GM21515 (cell line): Measurements from ENCODE around the gene MAEL.

Source experiments
- ATAC-seq: cut with Tn5 transposase; IDR thresholded peaks from one replicate; pipeline ENCODE4 v1.9.1; 2021; ENCODE audit not compliant: unreplicated experiment

MAEL gene

DNA sequence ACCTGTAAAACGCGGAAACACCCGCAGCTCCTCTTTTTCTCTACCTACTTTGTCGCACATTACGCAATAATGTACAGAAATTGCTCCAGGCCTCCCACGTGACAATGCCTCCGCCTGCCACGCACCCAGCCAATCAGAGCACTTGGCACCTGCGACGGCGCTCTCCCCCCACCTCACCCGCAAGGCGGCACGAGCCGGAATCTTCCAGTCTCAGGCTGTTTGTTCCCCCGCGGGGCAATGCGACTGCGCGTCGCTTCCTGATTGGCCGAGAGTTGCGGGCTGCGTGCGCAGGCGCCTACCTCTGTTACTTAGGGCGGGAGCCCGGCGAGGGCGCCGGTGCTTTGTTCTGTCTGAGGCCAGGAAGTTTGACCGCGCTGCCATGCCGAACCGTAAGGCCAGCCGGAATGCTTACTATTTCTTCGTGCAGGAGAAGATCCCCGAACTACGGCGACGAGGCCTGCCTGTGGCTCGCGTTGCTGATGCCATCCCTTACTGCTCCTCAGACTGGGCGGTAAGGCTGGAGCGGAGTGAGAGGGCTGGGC, at the start of gene MAEL:
TSS of gene MAEL (plus strand) at position 307 of the 542 bp plus-strand sequence. CDS start at position 380, 73 bp downstream.
- ATAC-seq = no peak

DNA sequence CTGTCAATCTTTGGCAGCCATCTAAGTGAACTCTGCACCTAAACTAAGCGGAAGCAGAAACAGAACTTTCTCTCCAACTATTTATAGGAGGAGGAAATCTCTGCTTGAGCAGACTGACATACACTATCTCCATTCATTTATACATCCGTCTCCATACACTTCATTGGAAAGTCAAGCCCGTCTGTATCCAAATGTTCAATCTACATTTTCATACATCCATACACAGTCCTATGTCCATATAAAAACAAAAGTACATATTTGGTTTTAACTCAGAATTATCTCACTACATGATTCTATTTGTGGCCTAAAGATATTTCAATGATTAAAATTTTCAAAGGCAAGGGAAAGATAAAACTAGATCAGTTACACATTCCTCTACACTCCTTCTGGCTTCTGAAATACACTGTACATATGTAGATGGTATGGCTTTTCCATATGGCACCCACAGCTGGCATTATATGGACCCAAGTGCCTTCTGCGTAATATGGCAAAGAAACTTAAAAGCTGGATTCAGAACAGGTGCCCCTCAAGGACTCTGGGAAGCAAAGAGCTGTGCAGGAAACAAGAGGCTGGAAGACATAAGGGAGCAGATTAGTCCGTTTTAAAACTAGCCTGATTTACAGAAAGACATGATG, 49.2 kb upstream of the MAEL start:
- ATAC-seq = no peak

DNA sequence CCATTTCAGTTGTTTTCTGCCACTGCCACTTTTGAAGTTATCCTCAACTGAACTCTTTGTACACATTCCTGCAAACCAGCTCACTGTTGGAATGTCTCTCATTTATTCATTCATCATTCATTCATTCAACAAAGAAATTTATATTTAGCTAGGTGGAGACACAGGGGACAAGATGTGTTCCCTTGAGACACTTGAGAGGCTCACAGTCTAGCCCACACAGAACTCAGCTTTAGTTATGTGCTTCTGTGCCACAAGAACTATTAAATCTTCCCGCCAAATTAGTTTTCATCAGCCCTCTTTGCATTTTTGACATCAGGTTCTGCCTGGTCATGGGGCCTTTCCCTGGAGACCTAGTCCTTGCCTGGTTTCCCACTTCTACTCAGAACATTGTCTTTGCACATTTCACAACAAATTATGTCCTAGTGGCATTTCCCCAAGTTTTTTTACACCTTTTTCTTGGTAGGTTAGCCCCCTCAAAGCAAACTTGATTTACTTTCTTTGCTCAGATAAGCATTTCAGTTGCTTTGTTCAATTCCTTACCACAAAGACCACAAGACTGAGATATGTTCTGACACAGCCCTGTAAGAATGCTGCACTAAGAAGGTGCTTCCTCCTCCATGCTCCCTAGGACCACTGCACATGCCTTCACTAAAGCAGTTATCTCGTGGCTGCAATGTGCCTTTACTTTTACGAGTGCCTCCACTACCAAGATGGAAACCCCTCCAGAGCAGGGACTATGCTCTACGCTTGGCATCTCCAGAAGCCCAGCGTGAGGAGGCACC, 44.7 kb upstream of the MAEL start:
- no peak for ATAC-seq

DNA sequence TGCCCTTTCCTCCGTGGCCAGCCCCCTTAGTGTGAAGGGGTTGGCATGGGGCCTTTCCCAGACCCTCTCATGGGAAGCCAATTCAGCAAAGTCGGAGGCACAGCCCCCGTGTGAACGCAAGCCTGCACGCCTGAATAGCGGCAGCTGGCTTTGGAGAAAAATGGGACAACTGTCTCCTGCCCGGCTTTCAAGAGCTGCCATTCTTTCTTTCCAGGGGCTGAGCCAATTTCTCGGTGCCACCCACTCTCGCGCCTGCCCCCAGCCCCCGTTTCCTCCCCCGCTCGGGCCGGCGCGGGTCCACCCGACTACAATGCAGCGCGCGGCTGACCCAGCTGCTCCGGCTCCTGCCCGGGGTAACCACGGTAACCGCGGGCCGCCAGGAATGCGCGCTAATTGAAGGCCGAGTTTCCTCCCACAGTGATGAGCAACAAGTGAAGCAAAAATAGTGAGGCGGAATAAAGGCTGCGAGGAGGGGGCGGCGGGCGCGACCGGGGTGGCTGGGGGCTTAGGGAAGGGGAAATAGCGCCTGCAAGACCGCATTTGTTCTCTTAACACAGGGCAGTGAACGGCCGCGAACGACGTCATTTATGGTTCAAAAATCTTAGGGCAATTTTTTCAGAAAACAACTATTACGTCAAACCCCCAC, 41.6 kb upstream of the MAEL start:
- no peak for ATAC-seq

DNA sequence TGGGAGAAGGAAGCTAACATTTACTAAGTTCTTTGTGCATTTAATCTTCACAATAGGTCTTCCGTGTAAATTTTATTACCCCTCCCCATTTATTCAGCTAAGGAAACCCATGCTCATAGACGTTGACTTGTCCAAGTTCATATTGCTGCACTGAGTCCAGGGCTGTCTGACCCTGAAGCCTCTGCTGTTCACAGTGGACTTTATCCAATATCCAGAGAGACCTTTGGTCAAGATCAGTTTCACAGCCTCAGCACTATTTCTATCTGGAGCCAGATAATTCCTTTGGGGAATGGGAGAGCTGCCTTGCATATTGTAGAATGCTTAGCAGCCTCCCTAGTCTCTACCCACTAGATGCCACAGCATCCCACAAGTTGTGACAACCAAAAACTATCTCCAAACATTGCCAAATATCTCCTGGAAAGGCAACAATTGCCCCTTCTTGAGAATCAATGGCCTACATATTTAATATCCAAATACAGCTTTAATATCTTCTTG, 40.2 kb upstream of the MAEL start:
- no peak for ATAC-seq

DNA sequence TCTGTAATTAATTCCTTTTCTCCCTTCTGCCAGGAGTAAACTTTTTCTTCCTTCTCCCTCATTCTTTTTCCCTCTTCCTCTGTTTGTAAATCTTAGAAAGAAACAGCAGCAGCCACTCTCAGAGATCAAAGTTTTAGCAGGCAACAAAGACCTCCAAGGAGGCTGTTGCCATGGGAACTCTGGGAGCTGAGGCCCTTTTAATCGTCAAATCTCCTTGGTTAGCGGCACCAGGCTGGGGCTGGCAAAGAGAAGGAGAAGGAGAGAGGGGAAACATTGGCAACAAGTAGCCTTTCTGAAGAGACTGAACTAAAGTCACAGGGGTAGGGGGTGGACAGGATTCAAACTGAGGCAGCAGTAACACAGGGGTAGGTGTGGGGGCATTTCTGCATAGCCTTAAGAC, 38.9 kb upstream of the MAEL start:
- no peak for ATAC-seq

DNA sequence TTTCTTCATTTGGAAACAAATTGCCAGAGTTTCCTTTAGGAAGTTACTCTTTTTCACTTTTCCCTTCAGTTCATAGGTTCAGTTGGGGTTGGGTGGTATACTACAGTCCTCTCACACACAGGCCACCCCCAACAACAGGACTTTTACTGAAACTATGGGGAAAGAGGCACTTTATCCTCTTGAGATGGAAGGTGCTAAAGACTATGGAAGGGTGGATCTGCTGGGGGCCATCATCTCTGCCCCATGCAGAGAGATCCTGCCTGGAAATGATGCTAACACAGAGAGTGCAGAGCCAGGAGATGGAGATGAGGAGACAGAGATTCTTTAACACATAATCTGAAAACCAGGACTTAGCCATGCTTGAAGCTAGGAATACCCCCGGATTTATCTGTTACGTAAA, 38.0 kb upstream of the MAEL start:
- no peak for ATAC-seq

DNA sequence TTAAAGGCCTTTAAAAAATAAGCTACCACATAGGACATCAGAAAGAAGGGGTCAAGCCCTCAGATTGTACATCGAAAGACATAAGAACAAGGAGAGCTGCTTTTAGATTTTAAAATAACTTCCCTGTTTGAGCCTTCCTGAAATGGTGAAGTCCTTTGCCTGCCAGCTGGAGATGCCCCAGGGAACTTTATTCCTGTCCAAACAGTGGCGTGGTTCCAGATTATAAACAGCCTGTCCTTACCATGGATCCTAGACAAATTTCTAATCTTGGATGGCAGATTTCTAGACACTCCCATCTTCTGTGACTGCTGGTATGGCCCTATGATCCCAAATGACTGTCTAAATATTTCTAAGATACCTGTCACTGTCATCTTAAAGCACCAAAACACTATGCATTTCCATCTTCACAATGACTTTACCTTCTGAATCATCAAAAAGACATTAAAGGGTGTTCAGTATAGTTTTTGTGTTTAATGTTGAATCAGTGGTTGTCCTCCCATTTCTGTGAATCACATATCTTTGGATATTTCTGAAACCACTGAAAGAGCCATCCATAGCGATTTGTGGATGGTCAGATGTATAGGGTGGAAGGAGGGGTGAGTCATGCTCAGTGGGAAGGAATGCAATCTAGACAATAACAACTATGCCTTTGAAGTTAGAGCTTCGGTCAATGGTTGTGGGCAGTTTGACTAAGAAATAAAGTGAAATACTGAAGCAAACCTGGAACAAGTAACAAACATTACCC, 36.9 kb upstream of the MAEL start:
- ATAC-seq = no peak

DNA sequence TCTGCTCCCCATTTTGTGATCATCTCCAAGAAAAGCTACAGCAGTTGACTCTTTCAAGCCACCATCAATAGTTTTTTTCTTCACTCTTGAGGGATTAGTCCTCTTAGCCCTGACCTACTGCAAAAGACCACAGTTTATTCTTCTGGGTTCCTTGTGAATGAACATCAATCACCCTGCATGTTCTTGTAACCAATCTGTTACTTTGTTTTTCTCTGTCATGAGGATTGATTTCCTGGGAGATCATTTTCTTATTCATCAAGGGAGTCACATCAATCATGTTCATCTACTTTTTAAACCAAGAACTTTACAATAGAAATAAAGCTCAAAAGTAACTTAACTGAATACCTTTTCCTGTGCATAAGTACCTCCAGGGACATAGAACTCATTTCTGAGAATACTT, 35.6 kb upstream of the MAEL start:
- no peak for ATAC-seq

DNA sequence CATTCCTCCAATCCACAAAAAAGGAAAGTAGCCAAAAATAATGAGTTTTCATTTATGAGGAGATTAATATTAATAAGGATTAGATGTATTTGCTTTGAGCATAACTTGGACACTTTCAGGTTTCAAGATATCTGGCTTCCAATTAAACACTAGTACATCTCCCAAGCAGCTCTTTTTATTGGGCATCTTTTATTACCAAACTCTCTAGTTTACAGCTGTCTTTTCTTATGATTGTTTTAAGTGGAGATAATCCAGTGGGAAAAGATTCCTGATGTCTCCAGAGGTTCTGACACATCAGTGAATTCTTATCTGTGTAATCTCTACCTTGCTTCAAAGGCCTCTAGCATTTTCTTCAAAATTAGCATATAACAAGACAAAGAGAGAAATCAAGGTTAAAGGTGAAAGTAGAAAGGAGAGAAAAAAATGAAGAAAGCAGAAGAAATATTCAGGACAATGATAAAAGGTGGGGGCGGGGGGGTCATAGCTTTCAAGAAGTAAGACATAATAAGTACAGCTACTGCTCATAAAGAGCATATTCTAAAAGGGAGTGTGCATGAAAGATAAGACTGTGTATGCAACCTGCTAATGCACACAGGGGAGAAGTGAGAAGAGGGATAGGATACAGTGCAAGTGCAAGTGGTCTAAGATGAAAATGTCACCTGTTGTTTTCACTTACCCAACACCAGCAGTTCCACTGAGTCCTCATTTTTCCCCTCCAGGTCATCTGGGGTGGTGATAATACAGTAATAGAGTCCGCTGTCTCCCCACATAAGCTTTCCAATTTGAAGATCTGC, 32.8 kb upstream of the MAEL start:
- ATAC-seq = no peak

DNA sequence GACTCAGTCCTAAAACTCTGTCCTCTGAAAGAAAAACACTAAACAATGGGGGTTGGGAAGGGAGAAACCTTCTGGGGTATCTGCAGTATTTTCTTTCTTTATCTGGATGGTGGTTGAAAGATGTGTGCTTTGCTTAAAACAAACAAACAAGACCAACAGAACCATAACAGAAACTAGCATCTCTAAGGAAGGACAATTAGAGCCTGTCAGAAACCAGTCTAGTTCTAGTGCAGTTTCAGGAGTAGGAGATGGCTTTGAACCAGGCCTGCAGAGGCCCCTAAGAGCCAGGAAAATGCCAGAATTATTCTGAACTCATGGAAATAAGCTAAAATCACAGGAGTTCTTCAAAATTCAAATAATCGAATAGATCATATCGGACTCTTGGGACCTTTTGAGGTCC, 32.2 kb upstream of the MAEL start:
- ATAC-seq = no peak

DNA sequence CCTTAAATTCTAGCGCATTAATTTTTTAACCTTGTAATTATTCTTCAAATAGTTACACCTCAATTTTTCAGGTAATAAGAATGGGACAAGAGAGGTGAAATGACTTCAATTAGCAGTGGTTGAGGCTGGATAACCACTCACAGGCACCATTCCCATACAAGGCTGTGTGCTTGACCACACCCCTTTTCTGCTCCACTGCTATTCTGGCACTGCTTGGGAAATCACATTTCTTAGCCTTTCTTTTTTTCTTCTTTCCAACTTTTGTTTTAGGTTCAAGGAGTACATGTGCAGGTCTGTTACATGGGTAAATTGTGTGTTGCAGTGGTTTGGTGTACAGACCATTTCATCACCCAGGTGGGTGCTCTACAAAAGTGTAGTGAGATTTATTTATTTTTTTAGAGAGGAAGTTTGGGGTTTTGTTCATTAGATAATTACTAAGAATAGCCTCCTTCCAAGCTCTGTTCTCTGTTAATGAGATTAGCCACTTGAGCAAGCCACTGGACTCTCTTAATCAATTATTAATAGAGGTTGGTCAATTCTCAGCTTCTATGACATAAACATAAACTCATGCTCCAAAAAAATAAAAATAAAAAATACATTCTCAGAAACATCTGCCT, 28.1 kb upstream of the MAEL start:
- no peak for ATAC-seq

DNA sequence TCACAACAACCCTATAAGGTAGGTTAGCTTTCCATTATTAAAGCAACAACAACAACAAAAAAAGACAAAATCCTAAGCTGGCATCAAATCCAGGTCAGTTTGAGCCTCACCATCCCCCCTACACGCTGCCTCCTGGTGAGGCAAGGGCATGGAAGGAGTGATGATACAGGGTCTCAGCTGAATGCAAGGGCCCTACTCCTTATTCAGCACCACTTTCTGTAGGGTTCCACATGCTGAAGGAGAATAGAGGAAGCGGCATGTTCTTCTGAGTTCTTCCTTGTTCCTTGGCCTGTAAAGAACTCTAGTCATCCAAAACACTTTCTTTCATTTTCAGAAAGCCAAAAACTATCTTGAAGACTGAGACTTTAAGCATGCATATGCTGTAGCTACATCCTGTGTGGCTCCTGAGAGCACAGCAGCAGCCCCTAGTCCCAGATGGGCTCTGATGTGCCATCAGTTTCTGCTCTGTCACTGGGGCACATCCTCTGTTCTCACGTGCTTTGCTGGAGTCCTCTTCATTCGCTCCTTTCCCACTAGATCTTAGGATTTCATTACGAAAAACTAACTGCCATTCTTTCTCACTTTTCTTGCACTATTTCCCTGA, 19.9 kb upstream of the MAEL start:
- peak; percentile 79 for ATAC-seq

DNA sequence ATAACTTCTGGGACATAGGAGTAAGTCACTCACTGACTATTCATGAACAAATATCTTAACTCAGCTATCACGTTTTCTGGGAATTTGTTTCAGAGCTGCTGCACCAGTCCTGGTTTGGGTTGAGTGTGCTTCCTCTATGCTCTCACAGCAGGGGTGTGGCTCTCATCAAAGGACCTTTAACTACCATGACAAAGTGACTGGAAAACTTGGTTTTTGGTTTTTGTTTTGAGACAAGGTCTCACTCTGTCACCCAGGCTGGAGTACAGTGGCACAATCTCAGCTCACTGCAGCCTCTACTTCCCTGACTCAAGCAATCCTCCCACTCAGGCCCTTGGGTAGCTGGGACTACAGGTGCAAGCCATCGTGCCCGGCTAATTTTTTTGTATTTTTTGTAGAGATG, 17.8 kb upstream of the MAEL start:
- ATAC-seq = no peak

DNA sequence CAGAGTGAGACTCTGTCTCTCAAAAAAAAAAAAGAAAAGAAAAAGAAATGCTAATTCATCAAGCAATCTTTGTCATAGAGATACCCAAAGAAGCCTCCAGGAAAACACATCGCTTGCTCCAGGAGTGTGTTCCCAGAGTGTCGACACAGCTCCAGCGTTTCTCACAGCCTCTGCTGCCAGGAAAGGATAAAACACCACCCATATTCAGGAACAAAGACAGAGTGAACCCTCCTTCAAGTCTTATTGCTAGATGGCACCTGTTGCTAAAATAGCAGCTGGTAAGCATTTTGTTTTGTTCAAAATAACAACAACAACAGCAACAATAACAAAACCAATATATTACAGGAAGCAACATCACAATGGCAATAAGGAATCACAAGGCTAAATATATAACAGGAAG, 16.9 kb upstream of the MAEL start:
- no peak for ATAC-seq

DNA sequence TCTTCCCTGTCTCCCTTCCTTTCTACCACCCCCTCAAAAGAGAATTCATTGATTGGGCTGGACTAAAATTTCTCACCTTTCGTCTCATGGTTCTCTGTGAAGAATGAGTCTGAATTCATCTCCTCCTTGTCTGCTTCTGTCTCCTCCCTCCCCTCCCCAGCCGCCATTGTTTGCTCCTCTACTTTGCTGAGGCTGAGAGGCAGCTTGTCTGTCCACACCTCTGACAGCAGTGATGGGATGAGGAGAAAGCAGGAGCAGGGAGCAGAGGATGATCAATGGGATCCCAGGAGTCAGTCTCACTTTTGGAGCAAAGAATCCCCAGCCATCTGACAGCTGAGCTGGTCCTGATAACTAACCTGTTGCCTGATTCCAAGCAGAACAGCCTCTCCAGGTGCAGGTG, 16.3 kb upstream of the MAEL start:
- ATAC-seq = no peak

DNA sequence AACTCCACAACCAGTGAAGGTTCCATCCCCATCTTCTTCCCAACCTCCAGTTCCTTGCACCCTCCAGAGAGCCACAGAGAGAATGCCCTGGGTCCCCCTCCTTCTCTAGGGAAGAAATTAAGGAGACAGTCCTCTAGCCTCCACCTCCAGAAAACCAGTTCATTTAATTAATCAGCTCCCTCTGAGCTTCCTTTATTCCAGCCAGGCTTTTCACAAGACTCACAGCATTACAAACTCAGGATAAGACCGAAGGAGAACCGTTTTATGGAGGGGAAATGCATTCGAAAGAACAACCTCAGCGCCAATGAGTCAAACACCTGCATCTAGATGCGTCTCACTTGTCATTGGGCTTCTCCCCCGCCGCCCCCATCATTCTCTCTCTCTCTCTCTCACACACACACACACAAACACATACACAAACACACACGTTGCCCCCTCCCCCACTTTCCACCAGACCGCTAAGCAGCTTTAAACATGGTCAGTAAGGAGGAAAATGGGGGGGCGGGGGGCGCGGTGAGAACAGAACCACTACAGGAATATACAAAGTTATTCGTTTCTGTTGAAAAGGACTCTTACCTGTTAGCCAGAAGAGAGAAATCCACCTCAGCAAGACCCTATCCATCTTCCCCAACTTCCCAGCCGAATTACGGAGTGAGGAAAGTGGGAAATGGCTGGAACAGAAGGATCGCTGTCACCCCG, 14.3 kb upstream of the MAEL start:
- ATAC-seq = no peak

DNA sequence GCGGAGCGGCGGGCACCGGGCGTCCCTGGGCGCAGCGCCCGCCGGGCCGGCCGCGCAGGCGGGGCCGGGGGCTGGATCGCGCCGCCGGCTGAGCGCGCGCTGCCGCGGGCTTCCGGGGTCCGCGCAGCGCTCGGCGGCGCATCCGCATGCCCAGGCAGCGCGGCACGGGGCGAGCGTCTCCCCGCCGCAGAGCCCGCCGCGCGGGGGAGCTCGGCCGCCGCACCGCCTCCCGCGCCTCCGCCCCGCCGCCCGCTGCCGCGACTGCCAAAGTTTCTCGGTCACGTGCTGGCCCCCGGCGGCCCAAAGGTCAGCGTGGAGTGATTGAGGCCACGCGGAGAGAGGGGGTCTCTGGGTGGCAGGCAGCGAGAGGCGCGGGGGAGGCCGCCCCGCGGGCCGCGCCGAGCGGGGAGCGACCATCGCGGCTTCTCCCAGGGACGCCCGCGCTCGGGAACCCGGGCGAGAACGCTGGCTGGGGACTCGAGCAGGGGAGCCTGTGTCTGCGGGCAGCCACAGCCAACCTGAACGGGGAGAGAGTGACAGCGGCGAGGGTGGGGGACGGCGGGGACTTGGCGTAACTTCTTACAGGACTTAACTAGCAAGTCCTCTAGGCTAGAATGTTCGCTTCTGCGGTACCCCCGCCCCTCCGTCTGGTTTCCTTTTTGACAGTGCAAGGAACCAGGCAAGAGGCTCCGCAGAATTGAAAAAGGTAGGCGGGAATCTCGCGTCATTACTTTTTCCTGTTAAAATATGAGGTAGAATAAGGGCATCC, 13.5 kb upstream of the MAEL start, which contains the start of gene ILDR2:
TSS of gene ILDR2 (minus strand) at position 180 of the 769 bp plus-strand sequence. CDS start 272 bp downstream, outside the sequence.
- ATAC-seq = peak; percentile 70
